GM21381 (cell line): ENCODE results near the gene PLXDC2.

Experiments used
- ATAC-seq: cut with Tn5 transposase; IDR thresholded peaks from one replicate; pipeline ENCODE4 v1.9.1; 2021; ENCODE audit warnings: mild to moderate bottlenecking, moderate library complexity; ENCODE audit not compliant: unreplicated experiment

The PLXDC2 gene

DNA sequence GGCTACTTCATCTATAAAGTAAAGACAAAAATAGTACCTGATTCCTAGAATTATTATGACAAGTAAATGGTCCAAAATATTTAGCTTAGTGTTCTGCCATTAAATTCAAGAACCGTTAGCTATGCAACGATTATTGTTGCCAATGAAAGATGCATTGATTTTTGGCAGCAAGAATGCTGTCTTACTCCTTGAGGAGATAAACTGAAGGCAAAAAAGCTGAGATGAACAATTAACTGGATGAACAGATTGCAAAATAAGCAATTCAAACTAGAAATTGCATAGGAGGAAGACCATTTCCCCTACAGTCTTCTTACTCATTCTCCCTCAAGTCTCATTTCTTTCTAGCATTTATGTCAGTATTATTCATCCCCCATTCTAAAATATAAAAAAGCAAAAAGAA is 484.5 kb downstream of the PLXDC2 start:
- no peak for ATAC-seq

DNA sequence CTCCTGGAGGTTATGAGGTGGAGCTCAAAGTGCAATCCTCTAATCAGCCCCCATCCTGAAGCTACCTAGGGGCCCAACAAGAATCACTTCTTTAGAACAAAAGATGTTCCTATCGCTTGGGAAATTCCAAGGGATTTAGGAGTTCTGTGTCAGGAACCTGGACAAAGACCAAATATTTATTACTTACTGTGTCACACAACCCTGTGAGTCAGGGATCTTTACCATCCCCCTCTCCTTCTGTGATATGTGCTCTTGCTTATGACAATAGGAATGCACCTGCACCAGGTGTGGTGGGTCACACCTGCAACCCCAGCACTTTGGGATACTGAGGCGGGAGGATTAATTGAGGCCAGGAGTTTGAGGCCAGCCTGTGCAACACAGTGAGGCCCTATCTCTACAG is 485.8 kb downstream of the PLXDC2 start:
- no peak for ATAC-seq

DNA sequence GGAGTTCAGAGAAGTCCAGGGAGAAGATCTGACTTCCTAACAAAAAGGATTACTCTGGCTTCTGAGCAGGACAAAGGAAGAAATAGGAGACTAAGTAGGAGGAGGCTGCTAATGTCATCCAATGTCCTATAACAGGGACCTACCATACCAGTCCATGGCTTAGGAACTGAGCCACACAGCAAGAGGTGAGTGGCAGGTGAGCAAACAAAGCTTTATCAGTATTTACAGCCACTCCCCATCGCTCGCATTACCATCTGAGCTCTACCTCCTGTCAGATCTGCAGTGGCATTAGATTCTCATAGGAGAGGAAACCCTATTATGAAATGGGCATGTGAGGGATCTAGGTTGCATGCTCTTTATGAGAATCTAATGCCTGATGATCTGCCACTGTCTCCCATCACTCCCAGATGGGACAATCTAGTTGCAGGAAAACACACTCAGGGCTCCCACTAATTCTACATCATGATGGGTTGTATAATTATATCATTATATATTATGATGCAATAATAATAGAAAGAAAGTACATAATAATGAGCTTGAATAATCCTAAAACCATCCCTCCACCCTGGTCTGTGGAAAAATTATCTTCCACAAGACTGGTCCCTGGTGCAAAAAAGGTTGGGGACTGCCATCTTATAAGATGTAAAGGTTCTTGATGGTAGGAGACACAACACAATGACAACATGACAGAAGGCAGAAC is 487.4 kb downstream of the PLXDC2 start:
- no peak for ATAC-seq

DNA sequence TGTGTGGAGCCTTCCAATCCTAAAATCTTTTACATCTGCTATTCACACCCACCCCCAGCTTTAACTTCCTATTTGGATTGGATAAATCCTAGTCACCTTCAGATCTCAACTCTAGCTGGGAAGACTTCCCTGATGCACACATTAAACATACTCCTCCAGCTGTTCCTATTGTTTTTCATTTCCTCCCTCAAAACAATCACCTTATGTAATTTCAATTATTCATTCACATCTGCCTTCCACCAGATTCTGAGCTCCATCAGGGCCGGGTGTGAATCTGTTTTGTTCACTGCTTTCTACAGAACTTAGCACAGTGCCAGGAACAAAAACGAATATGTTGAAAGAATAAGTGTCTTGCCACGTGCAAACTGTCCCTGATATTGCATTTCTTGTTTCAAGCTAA is 497.4 kb downstream of the PLXDC2 start:
- no peak for ATAC-seq

DNA sequence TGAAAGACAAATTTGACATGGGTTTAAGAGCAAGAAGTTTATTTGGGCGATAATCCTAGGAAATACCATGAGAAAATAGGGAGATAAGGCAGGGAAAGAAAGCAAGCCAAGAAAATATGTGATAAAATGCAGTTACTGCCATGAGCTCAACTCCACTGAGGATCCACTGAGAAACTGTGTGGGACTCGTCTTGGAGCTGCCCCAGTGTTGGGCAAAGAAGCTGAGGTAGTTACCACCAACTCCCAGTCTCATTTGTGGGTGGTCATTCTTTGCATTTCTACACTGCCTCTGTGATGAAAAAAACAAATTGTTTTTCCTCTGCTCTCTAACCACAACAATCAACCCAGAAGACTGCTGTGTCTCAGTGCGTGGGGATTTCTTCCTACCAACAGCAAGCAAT is 498.2 kb downstream of the PLXDC2 start:
- no peak for ATAC-seq

DNA sequence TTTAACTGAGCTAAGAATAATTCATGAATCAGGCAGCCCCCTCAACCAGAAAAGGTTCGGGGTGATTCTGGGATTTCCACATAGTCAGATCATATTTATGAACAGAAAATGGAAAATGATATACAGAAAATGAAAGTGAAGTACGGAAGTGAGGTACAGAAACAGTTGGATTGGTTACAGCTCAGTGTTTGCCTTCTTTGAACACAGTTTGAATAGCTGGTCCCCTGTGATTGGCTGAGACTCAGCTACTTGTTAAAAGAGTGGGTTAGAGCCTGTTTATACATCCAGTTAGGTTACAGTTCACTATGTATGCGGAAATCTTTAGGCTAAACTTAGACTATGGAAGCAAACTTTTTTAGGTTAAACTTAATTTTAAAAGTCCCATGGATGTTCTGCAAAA is 511.7 kb downstream of the PLXDC2 start:
- ATAC-seq = no peak

DNA sequence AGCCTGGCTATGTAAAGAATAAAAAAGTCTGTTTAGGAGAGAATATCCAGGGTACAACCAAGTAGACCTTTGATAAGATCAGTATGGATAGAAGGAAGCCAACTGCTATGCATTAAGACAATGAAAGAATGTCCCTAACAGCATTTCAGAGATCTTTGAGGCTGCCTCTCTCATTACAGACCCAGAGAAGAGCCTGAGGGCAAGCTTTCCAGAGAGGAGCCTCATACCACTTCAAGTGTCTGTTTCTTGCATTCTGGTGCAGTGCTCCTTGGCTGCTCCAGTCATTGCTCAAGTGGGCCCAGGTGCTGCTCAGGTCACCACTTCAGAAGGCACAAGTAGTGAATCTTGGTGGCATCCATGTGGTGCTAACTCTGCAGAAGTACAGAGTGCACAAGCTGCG is 514.0 kb downstream of the PLXDC2 start:
- ATAC-seq = no peak

DNA sequence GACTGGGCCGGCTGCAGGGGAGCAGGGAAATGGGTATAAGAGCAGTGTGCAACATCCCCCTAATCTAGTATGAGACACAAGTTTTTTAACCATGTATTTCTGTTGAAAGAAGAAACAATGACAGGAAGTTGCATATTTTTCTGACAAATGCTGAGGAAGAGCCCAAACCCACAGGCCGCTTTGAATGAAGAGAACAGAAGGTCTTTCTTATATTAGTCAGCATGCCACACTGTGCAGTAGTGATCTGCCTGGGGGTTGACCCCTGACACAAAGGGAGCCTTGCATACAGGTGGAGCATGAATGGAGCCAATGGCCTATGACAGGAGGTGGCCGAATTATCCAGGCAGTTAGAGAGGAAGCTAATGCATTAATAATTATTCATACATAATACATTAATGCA is 518.3 kb downstream of the PLXDC2 start:
- ATAC-seq = no peak
